NCI-H187 (cell line): ENCODE results near the gene UBE2I.
"Not testable (repeated sequence)": the region's sequence is repeated elsewhere in the genome, so short reads cannot be mapped to it uniquely, and the experiment has no call there.

Experiments used
- DNase-seq, 2 experiments: peaks; one replicate each; lab custom pipeline; 2025; lab: John Stamatoyannopoulos, UW

UBE2I gene

GRCh38 chr16:1308977-1309885 is at the start of gene UBE2I:
Gene UBE2I, plus strand, starts transcription at chr16:1309636. Its CDS starts 4,395 bp downstream, at chr16:1314031.
- peak; percentile 99 for DNase-seq

- no peak for DNase-seq
These were observed 49.7 kb upstream of the UBE2I start for GRCh38 chr16:1259760-1260068.

GRCh38 chr16:1260101-1260680 is 49.2 kb upstream of the UBE2I start:
- DNase-seq, result no peak

GRCh38 chr16:1261131-1261892 is 48.1 kb upstream of the UBE2I start:
- peak in 1 of 2 experiments; percentile 29 for DNase-seq

GRCh38 chr16:1262210-1262845 is 47.1 kb upstream of the UBE2I start:
- DNase-seq, result no peak

GRCh38 chr16:1262846-1263221 is 46.6 kb upstream of the UBE2I start:
- no peak for DNase-seq

- DNase-seq, result no peak
These were observed 45.7 kb upstream of the UBE2I start for GRCh38 chr16:1263591-1264344.

GRCh38 chr16:1264345-1265089 is 44.9 kb upstream of the UBE2I start:
- no peak for DNase-seq

- no peak for DNase-seq
These were observed 44.3 kb upstream of the UBE2I start for GRCh38 chr16:1265090-1265630.

GRCh38 chr16:1265826-1266225 is 43.6 kb upstream of the UBE2I start:
- DNase-seq, result no peak

- not testable (repeated sequence) for DNase-seq
These were observed 40.0 kb upstream of the UBE2I start for GRCh38 chr16:1269418-1269817.

GRCh38 chr16:1271380-1271723 is 38.1 kb upstream of the UBE2I start:
- DNase-seq, result peak in 1 of 2 experiments; percentile 90

GRCh38 chr16:1271724-1272413 is 37.6 kb upstream of the UBE2I start:
- DNase-seq, result peak; percentile 92 to 94

- no peak for DNase-seq
These were observed 36.8 kb upstream of the UBE2I start for GRCh38 chr16:1272453-1273198.

GRCh38 chr16:1273816-1274215 is 35.6 kb upstream of the UBE2I start:
- no peak for DNase-seq

- no peak for DNase-seq
These were observed 34.7 kb upstream of the UBE2I start for GRCh38 chr16:1274767-1275166.

- DNase-seq, result no peak
These were observed 33.5 kb upstream of the UBE2I start for GRCh38 chr16:1275791-1276579.

GRCh38 chr16:1276580-1276878 is 32.9 kb upstream of the UBE2I start:
- DNase-seq, result no peak

GRCh38 chr16:1277151-1277598 is 32.3 kb upstream of the UBE2I start:
- DNase-seq, result no peak
